Progenitor cell of endocrine pancreas (in vitro differentiated cells): ENCODE results near the gene PRKCH. TPM values are rescaled to one million over a fixed set of nuclear protein-coding genes. Genes with fewer than 3 reads are reported as not detected.

ENCODE experiments used
- DNase-seq: peaks from one replicate; pipeline ENCODE4 v3.0.0; 2021; ENCODE audit warnings: low spot score; ENCODE audit not compliant: unreplicated experiment
- H3K27ac Mint-ChIP-seq: 2 replicates; pipeline ENCODE4 v1.8.0; 2021; ENCODE audit warnings: mild to moderate bottlenecking, moderate library complexity, mixed read lengths
- H3K27me3 Mint-ChIP-seq: 2 replicates; pipeline ENCODE4 v1.8.0; 2021; ENCODE audit warnings: mixed read lengths
- H3K36me3 Mint-ChIP-seq: 2 replicates; pipeline ENCODE4 v1.8.0; 2022; ENCODE audit warnings: mixed read lengths; ENCODE audit not compliant: insufficient read depth
- H3K4me1 Mint-ChIP-seq: 2 replicates; pipeline ENCODE4 v1.8.0; 2021; ENCODE audit warnings: low read depth, mixed read lengths
- H3K4me3 Mint-ChIP-seq: 2 replicates; pipeline ENCODE4 v1.8.0; 2021; ENCODE audit warnings: low read depth, mild to moderate bottlenecking, moderate library complexity, mixed read lengths
- H3K9me3 Mint-ChIP-seq: 2 replicates; pipeline ENCODE4 v1.8.0; 2021; ENCODE audit warnings: low read depth, mixed read lengths
- CTCF ChIP-seq: fragments of 200-600 bp; sonication (generic); IDR thresholded peaks from one replicate; pipeline ENCODE4 v1.5.0; 2021; ENCODE audit warnings: antibody characterized with exemption, mild to moderate bottlenecking; ENCODE audit not compliant: unreplicated experiment
- total RNA-seq: library from RNA; stranded (reverse); gene quantifications from 2 replicates; pipeline ENCODE4 v1.2.1, GENCODE V29; 2021

Gene PRKCH
- total RNA-seq, 1 donor from 2014 or later: 4.5 TPM

GRCh38 chr14:61537563-61538463 lies 216.4 kb downstream of the PRKCH start:
- no peak for DNase-seq
- Mint-ChIP-seq H3K27ac (peak overlapping the region; percentile 95), H3K27me3 (no peaks in the 10 kb centered on the region), H3K4me3 (no peak overlapping the region), H3K36me3 (no peaks in the 10 kb centered on the region), H3K4me1 (peaks cover 33% of the 10 kb centered on the region), H3K9me3 (no peaks in the 10 kb centered on the region)
- no peak for TF ChIP-seq CTCF

- DNase-seq: no peak
- peak overlapping the region; percentile 5 for H3K27ac Mint-ChIP-seq
- H3K9me3 Mint-ChIP-seq: no peaks in the 10 kb centered on the region
- no peaks in the 10 kb centered on the region for H3K27me3 Mint-ChIP-seq
- no peak for TF ChIP-seq CTCF
- H3K4me1 Mint-ChIP-seq: peaks cover 33% of the 10 kb centered on the region
- H3K4me3 Mint-ChIP-seq: no peak overlapping the region
- H3K36me3 Mint-ChIP-seq: no peaks in the 10 kb centered on the region
Observed at GRCh38 chr14:61538464-61539022, 217.2 kb downstream of the PRKCH start.

GRCh38 chr14:61539631-61540030 lies 218.3 kb downstream of the PRKCH start:
- Mint-ChIP-seq H3K9me3 (no peaks in the 10 kb centered on the region), H3K36me3 (no peaks in the 10 kb centered on the region), H3K4me3 (no peak overlapping the region), H3K27me3 (no peaks in the 10 kb centered on the region), H3K4me1 (peaks cover 33% of the 10 kb centered on the region), H3K27ac (no peak overlapping the region)
- no peak for DNase-seq
- TF ChIP-seq CTCF: no peak

- Mint-ChIP-seq H3K27me3 (peaks cover 6% of the 10 kb centered on the region), H3K4me1 (peaks cover 30% of the 10 kb centered on the region), H3K4me3 (no peak overlapping the region), H3K9me3 (no peaks in the 10 kb centered on the region), H3K36me3 (no peaks in the 10 kb centered on the region), H3K27ac (no peak overlapping the region)
- no peak for TF ChIP-seq CTCF
- DNase-seq: no peak
Observed at GRCh38 chr14:61540931-61541330, 219.6 kb downstream of the PRKCH start.

- H3K9me3 Mint-ChIP-seq: no peaks in the 10 kb centered on the region
- H3K27ac Mint-ChIP-seq: peak overlapping the region; percentile 22
- DNase-seq: no peak
- no peaks in the 10 kb centered on the region for H3K36me3 Mint-ChIP-seq
- no peak for TF ChIP-seq CTCF
- H3K4me3 Mint-ChIP-seq: no peak overlapping the region
- H3K27me3 Mint-ChIP-seq: peaks cover 9% of the 10 kb centered on the region
- H3K4me1 Mint-ChIP-seq: peaks cover 13% of the 10 kb centered on the region
Observed at GRCh38 chr14:61542848-61543790, 221.7 kb downstream of the PRKCH start.
